Endothelial cell of umbilical vein (primary cell): ENCODE results near the gene CFAP65. TPM values are rescaled to one million over a fixed set of nuclear protein-coding genes. Genes with fewer than 3 reads are reported as not detected.

ENCODE experiments used
- BruUV-seq: library from RNA; stranded (reverse); fragments of 400-500 nt; replicated peaks from 2 replicates; lab custom pipeline; 2021; lab: Mats Ljungman, UMichigan
- CTCF ChIA-PET: fragments of 300-600, 350-600 bp; sonication (Branson Sonifier 250); formaldehyde crosslinking; loops from one replicate; lab custom pipeline; 2021; ENCODE audit warnings: antibody characterized with exemption, inconsistent platforms; lab: Charles Lee
- POLR2A ChIA-PET: fragments of 300-600, 350-600 bp; sonication (Branson Sonifier 250); formaldehyde crosslinking; loops from one replicate; lab custom pipeline; 2021; ENCODE audit warnings: antibody characterized with exemption, inconsistent platforms; lab: Charles Lee
- DNase-seq: peaks from one replicate; pipeline ENCODE4 v3.0.0-alpha.2; 2011; ENCODE audit warnings: low read depth, low spot score
- FAIRE-seq: peaks from 2 replicates; lab custom pipeline; 2011; peaks lifted over from hg19 to GRCh38; lab: Jason Lieb, UNC
- H2AFZ ChIP-seq: 2 replicates; pipeline ENCODE4 v1.6.0; 2012; ENCODE audit warnings: low read depth, low read length, control low read depth, inconsistent platforms
- H3K27ac ChIP-seq: 2 replicates; pipeline ENCODE4 v1.5.1; 2011; ENCODE audit warnings: low read depth, mild to moderate bottlenecking, control low read depth, low read length, moderate library complexity; ENCODE audit not compliant: insufficient read depth
- H3K27me3 ChIP-seq, 2 experiments: 2 replicates each; pipeline versions ENCODE4 v1.6.0 to v1.6.1; 2011; ENCODE audit warnings: low read length in 2 of 2, mixed read lengths in 1 of 2; ENCODE audit not compliant: control insufficient read depth in 2 of 2, insufficient read depth in 2 of 2
- H3K36me3 ChIP-seq, 2 experiments: 2 replicates in 1 of 2; 3 replicates in 1 of 2; pipeline ENCODE4 v1.5.1; 2011; ENCODE audit warnings: low read length in 2 of 2, mild to moderate bottlenecking in 1 of 2, moderate library complexity in 1 of 2; ENCODE audit not compliant: control insufficient read depth in 2 of 2, insufficient read depth in 2 of 2; ENCODE audit errors: extremely low read depth in 1 of 2
- H3K4me1 ChIP-seq: 3 replicates; pipeline ENCODE4 v1.5.1; 2011; ENCODE audit warnings: mild to moderate bottlenecking, low read length; ENCODE audit not compliant: control insufficient read depth, insufficient read depth; ENCODE audit errors: extremely low read depth
- H3K4me2 ChIP-seq: 2 replicates; pipeline ENCODE4 v1.6.1; 2011; ENCODE audit warnings: low read length, control low read depth, mixed read lengths; ENCODE audit not compliant: insufficient read depth
- H3K4me3 ChIP-seq, 3 experiments: fragments of 200-600 bp in 1 of 3; sonication (generic), shearing (Covaris generic) in 1 of 3; replicated peaks in 1 of 3; 2 replicates each; pipeline ENCODE4 v1.5.1; 2011 to 2016; ENCODE audit warnings: control low read depth in 3 of 3, low read length in 3 of 3, mild to moderate bottlenecking in 2 of 3, inconsistent platforms in 1 of 3, low read depth in 1 of 3, moderate library complexity in 1 of 3; ENCODE audit not compliant: insufficient read depth in 1 of 3
- H3K79me2 ChIP-seq: 2 replicates; pipeline ENCODE4 v1.6.0; 2012; ENCODE audit warnings: low read length, inconsistent platforms; ENCODE audit not compliant: control insufficient read depth, insufficient read depth
- H3K9ac ChIP-seq: replicated peaks from 2 replicates; pipeline ENCODE3; 2011; ENCODE audit warnings: low read length, control low read depth; ENCODE audit not compliant: insufficient read depth; ENCODE audit errors: extremely low read depth
- H3K9me1 ChIP-seq: replicated peaks from 3 replicates; pipeline ENCODE4 v1.6.0; 2011; ENCODE audit warnings: mild to moderate bottlenecking, low read length; ENCODE audit not compliant: control insufficient read depth, insufficient read depth; ENCODE audit errors: extremely low read depth
- H3K9me3 ChIP-seq: replicated peaks from 2 replicates; pipeline ENCODE4 v1.5.1; 2012; ENCODE audit warnings: low read length, inconsistent platforms; ENCODE audit not compliant: control insufficient read depth, insufficient read depth
- H4K20me1 ChIP-seq: replicated peaks from 2 replicates; pipeline ENCODE3; 2011; ENCODE audit warnings: mild to moderate bottlenecking, low read length; ENCODE audit not compliant: control insufficient read depth, insufficient read depth; ENCODE audit errors: extremely low read depth
- CTCF ChIP-seq, 2 donors: IDR thresholded peaks; 1 replicate in 1 of 2; 2 replicates in 1 of 2; pipeline ENCODE4 v1.5.1; 2011; ENCODE audit warnings: low read length in 2 of 2, mild to moderate bottlenecking in 2 of 2, moderate library complexity in 2 of 2, control low read depth in 1 of 2, inconsistent platforms in 1 of 2, low read depth in 1 of 2; ENCODE audit not compliant: insufficient read depth in 1 of 2; ENCODE audit errors: extremely low read depth in 1 of 2
- EZH2 ChIP-seq: IDR thresholded peaks from 2 replicates; pipeline ENCODE4 v1.6.1; 2012; ENCODE audit warnings: borderline replicate concordance, low read depth, mild to moderate bottlenecking, moderate library complexity, low read length, inconsistent platforms; ENCODE audit not compliant: severe bottlenecking
- FOS ChIP-seq: IDR thresholded peaks from 2 replicates; pipeline ENCODE4 v1.6.1; 2011; ENCODE audit warnings: mild to moderate bottlenecking, low read length, moderate library complexity, borderline replicate concordance; ENCODE audit not compliant: insufficient read depth
- GATA2 ChIP-seq: IDR thresholded peaks from 2 replicates; pipeline ENCODE4 v1.7.0; 2011; ENCODE audit warnings: low read depth, mild to moderate bottlenecking, moderate library complexity, mixed read lengths, low read length; ENCODE audit not compliant: insufficient read length, insufficient read depth
- JUN ChIP-seq: IDR thresholded peaks from 2 replicates; pipeline ENCODE4 v1.6.1; 2011; ENCODE audit warnings: borderline replicate concordance, low read depth; ENCODE audit not compliant: insufficient read length, insufficient read depth
- MYC ChIP-seq: IDR thresholded peaks from one replicate; pipeline ENCODE4 v1.6.1; 2011; ENCODE audit warnings: mild to moderate bottlenecking, low read depth, low read length
- POLR2A ChIP-seq: IDR thresholded peaks from 2 replicates; pipeline ENCODE4 v1.6.1; 2012; ENCODE audit warnings: low read depth, mild to moderate bottlenecking, control low read depth, low read length
- POLR2AphosphoS5 ChIP-seq: IDR thresholded peaks from 2 replicates; pipeline ENCODE4 v1.6.1; 2012; ENCODE audit warnings: low read depth, mild to moderate bottlenecking, control low read depth, low read length, moderate library complexity; ENCODE audit not compliant: insufficient read depth
- dilution Hi-C: fragments of 300-500 bp; cut with MboI; formaldehyde crosslinking; loops from one replicate; pipeline ENCODE4 v1.15.0; 2019; ENCODE audit warnings: low sequenced_read_pairs; ENCODE audit not compliant: extremely low pct_ligation_motif_present
- intact Hi-C: fragments of 100-400 bp; cut with micrococcal nuclease; formaldehyde crosslinking; loops from one replicate; pipeline ENCODE4 v1.10.0; 2022
- polyA plus RNA-seq, 4 experiments: library from polyadenylated mRNA; depleted of rRNA in 3 of 4; stranded (reverse) in 3 of 4; unstranded in 1 of 4; fragments of >200 nt; gene quantifications; 2 replicates each; pipeline versions ENCODE4 v1.2.1 to v1.2.3, GENCODE V29; 2011 to 2012; ENCODE audit warnings: missing spikeins in 1 of 4
- total RNA-seq: library from RNA; stranded (reverse); gene quantifications from 2 replicates; pipeline ENCODE4 v1.2.3, GENCODE V29; 2021
- TF ChIP-seq, protein P1 (sequence below): IDR thresholded peaks from 2 replicates; pipeline ENCODE4 v1.6.1; 2011; ENCODE audit not compliant: insufficient read depth, insufficient read length

Gene CFAP65
- total and polyA plus RNA-seq, 2 donors (not counting 3 experiments of a cell fraction or from before 2014, with no cell fraction given), result 0.03 TPM; not detected in 1

DNA sequence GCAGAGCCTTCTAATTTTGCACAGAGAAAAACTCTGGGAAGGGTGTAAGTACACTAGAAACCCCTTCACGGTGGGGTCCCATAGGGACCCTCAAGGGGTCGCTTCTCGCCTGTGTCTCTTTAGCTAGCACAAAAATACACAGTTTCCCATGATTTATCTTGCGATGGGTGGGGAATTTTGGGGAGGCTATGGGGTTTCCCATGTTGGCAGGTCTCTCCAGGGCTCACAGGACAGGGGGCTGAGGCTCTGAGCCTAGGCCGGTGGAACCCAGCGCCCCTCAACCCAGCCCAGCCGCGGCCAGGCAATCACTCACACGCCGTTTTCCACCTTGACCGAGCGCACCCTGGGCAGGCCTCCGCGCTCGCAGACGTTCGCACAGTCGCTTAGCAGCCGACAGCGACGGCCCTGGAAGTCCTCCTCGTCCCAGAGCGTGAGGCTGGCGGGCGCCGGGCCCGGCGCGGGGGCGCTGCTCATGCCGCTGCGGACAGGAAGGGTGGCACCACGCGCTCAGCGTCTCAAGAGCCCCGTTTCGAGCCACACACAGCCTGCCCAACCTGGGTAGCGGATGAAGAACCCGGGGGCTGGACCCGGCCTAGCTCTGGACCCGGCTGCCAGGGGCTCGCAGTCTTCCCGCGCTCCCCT is 48.5 kb downstream of the CFAP65 start:
- no peak for TF ChIP-seq FOS
- no peak for TF ChIP-seq GATA2
- TF ChIP-seq POLR2A, result no peak
- no peak for TF ChIP-seq MYC
- no peak for TF ChIP-seq POLR2AphosphoS5
- TF ChIP-seq, protein P1, sequence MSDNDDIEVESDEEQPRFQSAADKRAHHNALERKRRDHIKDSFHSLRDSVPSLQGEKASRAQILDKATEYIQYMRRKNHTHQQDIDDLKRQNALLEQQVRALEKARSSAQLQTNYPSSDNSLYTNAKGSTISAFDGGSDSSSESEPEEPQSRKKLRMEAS, result no peak
- TF ChIP-seq EZH2, result no peak
- no peak for TF ChIP-seq CTCF (IDR thresholded peaks at IDR 0.05; ENCODE audit: extremely low read depth in 1 of 2, insufficient read depth in 1 of 2, low read depth in 1 of 2, low read length in 2 of 2)
- TF ChIP-seq JUN, result no peak
- Histone ChIP-seq H3K27ac (no peak overlapping the region), H3K9ac (no peak overlapping the region), H3K9me1 (no peaks in the 10 kb centered on the region), H3K36me3 (no peaks in the 10 kb centered on the region), H4K20me1 (no peaks in the 10 kb centered on the region), H3K4me3 (no peak overlapping the region), H3K79me2 (no peaks in the 10 kb centered on the region), H2AFZ (no peak overlapping the region), H3K9me3 (no peaks in the 10 kb centered on the region), H3K4me2 (no peak overlapping the region), H3K27me3 (peaks cover 83 to 90% of the 10 kb centered on the region in 2 experiments), H3K4me1 (peaks cover 5% of the 10 kb centered on the region)
- dilution Hi-C loops, result no loop called here
- intact Hi-C loops, result no loop called here
- DNase-seq, result no peak
- ChIA-PET CTCF (interaction anchor here (1.0 to 10.4 kb wide), 3 partner anchors 10 to 162 kb away, joined by 4 to 164 read pairs (median 4); partner anchors contain the start of gene FEV), POLR2A (no interaction called here)
- no TSS peak for BruUV-seq
- FAIRE-seq, result no peak
